GM19043 (cell line): Measurements from ENCODE around the gene TBL1X.
"Not testable (repeated sequence)": the region's sequence is repeated elsewhere in the genome, so short reads cannot be mapped to it uniquely, and the experiment has no call there.

ENCODE experiments used
- ATAC-seq: cut with Tn5 transposase; IDR thresholded peaks from one replicate; pipeline ENCODE4 v1.9.1; 2021; ENCODE audit warnings: low read depth; ENCODE audit not compliant: unreplicated experiment

TBL1X gene

GRCh38 chrX:9464435-9465371 is at the start of gene TBL1X:
TBL1X (plus strand) TSS chrX:9465058; CDS start chrX:9653587, 188,529 bp downstream.
- ATAC-seq = peak; percentile 29

- ATAC-seq = no peak
These were observed 48.1 kb upstream of the TBL1X start for GRCh38 chrX:9416562-9417348.

GRCh38 chrX:9418262-9418661 is 46.6 kb upstream of the TBL1X start:
- no peak for ATAC-seq

GRCh38 chrX:9420275-9421265 is 44.3 kb upstream of the TBL1X start:
- ATAC-seq = no peak

GRCh38 chrX:9429767-9430166 is 35.1 kb upstream of the TBL1X start:
- no peak for ATAC-seq

- no peak for ATAC-seq
These were observed 34.4 kb upstream of the TBL1X start for GRCh38 chrX:9430346-9430921.

GRCh38 chrX:9431281-9431680 is 33.6 kb upstream of the TBL1X start:
- ATAC-seq = no peak

GRCh38 chrX:9433596-9433995 is 31.3 kb upstream of the TBL1X start:
- ATAC-seq = no peak

GRCh38 chrX:9434051-9434550 is 30.8 kb upstream of the TBL1X start:
- ATAC-seq = no peak

GRCh38 chrX:9435086-9435485 is 29.8 kb upstream of the TBL1X start:
- not testable (repeated sequence) for ATAC-seq

- ATAC-seq = no peak
These were observed 28.0 kb upstream of the TBL1X start for GRCh38 chrX:9436812-9437211.

- no peak for ATAC-seq
These were observed 25.8 kb upstream of the TBL1X start for GRCh38 chrX:9438933-9439494.

GRCh38 chrX:9440116-9440844 is 24.6 kb upstream of the TBL1X start:
- no peak for ATAC-seq

- ATAC-seq = no peak
These were observed 22.8 kb upstream of the TBL1X start for GRCh38 chrX:9442056-9442455.

GRCh38 chrX:9443327-9443726 is 21.5 kb upstream of the TBL1X start:
- ATAC-seq = no peak

GRCh38 chrX:9447906-9448305 is 17.0 kb upstream of the TBL1X start:
- no peak for ATAC-seq

GRCh38 chrX:9456250-9457074 is 8.4 kb upstream of the TBL1X start:
- ATAC-seq = no peak

GRCh38 chrX:9458034-9458433 is 6.8 kb upstream of the TBL1X start:
- ATAC-seq = not testable (repeated sequence)
